Uterus (tissue), 4 donors: Measurements from ENCODE around the gene CDYL2. TPM values are rescaled to one million over a fixed set of nuclear protein-coding genes. Genes with fewer than 3 reads are reported as not detected.

Source experiments
- DNase-seq, 2 donors: peaks; one replicate each; pipeline ENCODE4 v3.0.0-alpha.2; 2019 to 2020
- H3K27ac ChIP-seq, 2 donors: fragments of 200-600 bp; sonication (generic); 1 replicate in 1 of 2; 2 replicates in 1 of 2; pipeline ENCODE4 v1.5.1; 2016 to 2018
- H3K27me3 ChIP-seq, 2 donors: fragments of 200-600 bp; sonication (generic); one replicate each; pipeline ENCODE4 v1.5.1; 2018 to 2019; ENCODE audit warnings: control low read depth in 1 of 2
- H3K36me3 ChIP-seq, 2 donors: fragments of 200-600 bp; sonication (generic); one replicate each; pipeline ENCODE4 v1.5.1; 2019; ENCODE audit warnings: control low read depth in 1 of 2
- H3K4me1 ChIP-seq, 2 donors: fragments of 200-600 bp; sonication (generic); one replicate each; pipeline ENCODE4 v1.5.1; 2018 to 2019; ENCODE audit warnings: control low read depth in 1 of 2
- H3K4me3 ChIP-seq, 2 donors: fragments of 200-600 bp; sonication (generic); 1 replicate in 1 of 2; 2 replicates in 1 of 2; pipeline ENCODE4 v1.5.1; 2018 to 2019; ENCODE audit warnings: mild to moderate bottlenecking in 1 of 2
- H3K9me3 ChIP-seq, 2 donors: fragments of 200-600 bp; sonication (generic); one replicate each; pipeline ENCODE4 v1.5.1; 2019; ENCODE audit warnings: control low read depth in 1 of 2
- CTCF ChIP-seq, 4 experiments: fragments of 200-600 bp in 2 of 4; fragments of 450-650 bp in 2 of 4; sonication (generic) in 2 of 4; IDR thresholded peaks; one replicate each; pipeline ENCODE4 v1.5.1; 2016 to 2019; ENCODE audit warnings: antibody characterized with exemption in 4 of 4, mild to moderate bottlenecking in 2 of 4, moderate library complexity in 1 of 4
- POLR2A ChIP-seq, 2 donors: fragments of 450-650 bp; IDR thresholded peaks; one replicate each; pipeline ENCODE4 v1.6.1; 2016; ENCODE audit warnings: antibody characterized with exemption in 2 of 2, mild to moderate bottlenecking in 1 of 2, moderate library complexity in 1 of 2
- intact Hi-C: fragments of 100-400 bp; cut with DNase I; formaldehyde crosslinking; loops from one replicate; pipeline ENCODE4 v1.15.1; 2023; ENCODE audit warnings: low total_unique reads
- total RNA-seq, 4 donors: library from RNA; depleted of rRNA in 3 of 4; stranded (reverse); fragments of >200 nt in 3 of 4; gene quantifications; one replicate each; pipeline versions ENCODE4 v1.1.0 to v1.2.4, GENCODE V29; 2014 to 2023
- donor health status: DM: yes; HTN: yes; CAD: no.

Gene CDYL2
- total RNA-seq, 4 donors from 2014 or later, result 2.3 to 9.1 (median 5.1) TPM

DNA sequence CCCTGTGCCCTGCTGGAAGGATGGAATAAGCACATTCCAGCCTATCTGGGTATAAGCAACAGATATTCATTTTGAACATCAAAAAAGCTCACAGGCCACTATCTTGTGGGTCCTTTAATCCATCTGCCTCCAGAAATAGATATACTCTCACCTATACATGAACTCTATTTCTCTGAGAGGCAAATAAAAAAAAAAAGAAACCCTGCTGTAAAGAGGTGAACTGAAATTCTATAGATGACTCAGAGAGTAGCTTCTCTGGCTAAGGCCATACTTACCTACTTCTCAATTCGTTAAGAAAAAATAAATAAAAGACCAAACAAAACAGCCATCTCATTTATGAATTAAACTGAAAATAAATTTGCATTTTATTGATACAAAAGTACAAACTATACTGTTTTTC is 177.3 kb downstream of the CDYL2 start:
- intact Hi-C loops, result no loop called here
- H3K9me3 ChIP-seq, result no peaks in the 10 kb centered on the region

DNA sequence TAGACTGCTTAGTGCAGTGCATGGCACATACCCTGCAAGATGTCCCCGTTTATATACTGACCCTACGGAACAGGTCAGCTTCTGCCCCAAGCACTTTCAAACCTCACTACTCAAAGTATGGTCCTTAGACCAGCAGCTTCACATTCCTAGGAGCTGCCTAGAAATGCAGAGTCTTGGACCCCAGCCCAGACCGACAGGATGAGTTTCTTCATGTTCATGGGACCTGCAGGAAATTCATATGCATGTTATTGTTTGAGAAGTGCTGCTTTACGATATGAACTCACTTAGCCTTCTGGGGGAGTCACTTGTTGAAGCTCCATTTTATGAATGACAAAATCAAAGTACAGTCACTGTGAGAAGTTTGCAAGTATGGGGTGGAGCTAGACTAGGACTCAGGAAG is 181.0 kb downstream of the CDYL2 start:
- H3K9me3 ChIP-seq, result no peaks in the 10 kb centered on the region
- no peak for DNase-seq
- no peaks in the 10 kb centered on the region for H3K4me1 ChIP-seq
- no peak overlapping the region for H3K4me3 ChIP-seq
- H3K27ac ChIP-seq, result no peak overlapping the region
- intact Hi-C loops, result no loop called here
- no peaks in the 10 kb centered on the region for H3K36me3 ChIP-seq
- TF ChIP-seq CTCF (IDR thresholded peaks at IDR 0.05) (no peak), POLR2A (IDR thresholded peaks at IDR 0.05) (no peak)
- no peaks in the 10 kb centered on the region for H3K27me3 ChIP-seq

More for the DNA sequence above, 177.3 kb downstream of the CDYL2 start:
- Histone ChIP-seq H3K4me1 (no peaks in the 10 kb centered on the region), H3K36me3 (no peaks in the 10 kb centered on the region), H3K27ac (no peak overlapping the region), H3K27me3 (no peaks in the 10 kb centered on the region), H3K4me3 (no peak overlapping the region)
- TF ChIP-seq CTCF (IDR thresholded peaks at IDR 0.05) (no peak), POLR2A (IDR thresholded peaks at IDR 0.05) (no peak)
- DNase-seq, result no peak

DNA sequence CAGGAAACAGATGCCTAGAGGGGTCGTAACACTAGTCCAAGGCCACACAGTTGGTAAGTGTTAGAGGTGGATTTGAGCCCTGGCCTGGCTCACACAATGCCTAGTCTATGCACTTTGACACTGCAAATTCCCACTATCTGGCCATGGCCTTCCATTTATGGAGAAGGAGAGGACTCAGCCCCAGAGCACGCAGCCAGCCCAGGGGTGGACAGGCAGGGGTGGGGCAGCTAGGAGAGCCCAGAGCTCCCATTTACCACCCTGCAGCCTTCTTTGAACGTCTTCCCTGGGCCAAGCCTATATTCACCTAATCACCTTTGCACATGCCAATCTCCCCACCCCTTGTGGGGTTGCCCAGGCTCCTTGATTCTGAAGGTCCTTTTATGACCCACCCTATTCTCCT is 182.4 kb downstream of the CDYL2 start:
- Histone ChIP-seq H3K4me3 (no peak overlapping the region), H3K27ac (no peak overlapping the region), H3K4me1 (no peaks in the 10 kb centered on the region), H3K27me3 (no peaks in the 10 kb centered on the region), H3K36me3 (no peaks in the 10 kb centered on the region), H3K9me3 (no peaks in the 10 kb centered on the region)
- TF ChIP-seq CTCF (IDR thresholded peaks at IDR 0.05) (no peak), POLR2A (IDR thresholded peaks at IDR 0.05) (no peak)
- intact Hi-C loops, result no loop called here
- DNase-seq, result no peak

DNA sequence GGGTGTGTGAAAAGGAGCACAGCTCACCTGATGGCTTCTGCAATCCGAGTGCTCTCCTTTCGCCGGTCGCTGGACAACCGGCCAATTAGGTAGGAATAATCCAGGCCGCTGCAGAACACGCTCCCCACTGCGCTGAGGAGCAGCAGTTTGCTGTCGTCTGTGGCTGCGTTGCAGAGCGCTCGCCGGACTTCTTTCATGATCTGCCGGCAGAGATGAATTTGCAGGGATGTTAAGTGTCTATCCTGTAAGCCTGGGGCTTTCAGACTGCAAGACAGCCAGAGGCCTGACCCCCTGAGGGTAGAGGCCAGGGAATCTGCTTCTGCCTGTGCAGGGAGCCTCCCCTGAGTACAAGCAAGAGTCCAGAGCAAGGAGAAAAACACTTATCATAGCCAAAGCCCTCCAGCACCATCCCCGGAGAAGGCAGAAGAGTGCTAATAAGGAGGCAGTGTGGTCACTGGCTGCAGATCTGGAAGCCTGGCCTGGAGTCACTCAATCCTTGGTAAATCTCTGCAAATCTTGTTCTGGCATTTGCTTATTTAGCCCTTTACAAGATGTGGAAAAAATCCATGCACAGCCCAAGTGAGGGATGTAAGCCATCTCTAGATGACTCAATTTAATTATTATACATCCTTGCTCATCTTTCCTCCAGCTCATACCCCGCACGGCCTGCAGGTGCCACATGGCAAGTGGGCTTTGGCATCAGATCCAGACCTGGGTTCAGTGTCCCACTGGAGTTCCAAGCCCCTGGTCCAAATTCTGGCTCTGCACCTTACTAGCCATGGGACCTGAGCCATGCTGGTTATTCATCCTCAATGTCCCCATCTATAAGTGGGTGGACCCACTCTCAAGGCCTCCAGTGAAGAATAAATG is 183.4 kb downstream of the CDYL2 start:
- DNase-seq, result no peak
- Histone ChIP-seq H3K27ac (no peak overlapping the region), H3K27me3 (no peaks in the 10 kb centered on the region), H3K4me1 (no peaks in the 10 kb centered on the region), H3K4me3 (no peak overlapping the region), H3K9me3 (no peaks in the 10 kb centered on the region), H3K36me3 (no peaks in the 10 kb centered on the region)
- intact Hi-C loops, result no loop called here
- TF ChIP-seq POLR2A (IDR thresholded peaks at IDR 0.05) (no peak), CTCF (IDR thresholded peaks at IDR 0.05) (no peak)

DNA sequence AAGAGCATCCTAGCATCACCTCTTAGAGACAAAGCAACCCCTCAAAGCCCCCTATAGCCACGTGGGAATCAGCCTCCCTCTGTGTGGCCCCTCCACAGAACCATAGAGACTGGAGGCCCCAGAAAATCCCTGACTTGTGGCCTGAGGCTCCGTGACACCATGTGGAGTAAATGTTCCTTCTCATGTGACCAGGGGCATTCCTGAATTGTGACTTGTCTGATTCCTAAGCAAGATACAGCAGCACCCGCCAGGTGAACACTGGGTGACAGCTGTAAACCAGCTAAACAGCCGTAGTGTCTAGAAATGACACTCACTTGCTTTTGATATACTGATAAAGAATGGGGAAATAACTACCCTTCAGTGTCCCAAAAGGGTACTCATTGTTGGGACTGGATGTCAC is 184.6 kb downstream of the CDYL2 start:
- TF ChIP-seq POLR2A (IDR thresholded peaks at IDR 0.05), result no peak
- no peak for TF ChIP-seq CTCF (IDR thresholded peaks at IDR 0.05)
- no peaks in the 10 kb centered on the region for H3K27me3 ChIP-seq
- H3K9me3 ChIP-seq, result no peaks in the 10 kb centered on the region
- no peak overlapping the region for H3K4me3 ChIP-seq
- no peak overlapping the region for H3K27ac ChIP-seq
- no peaks in the 10 kb centered on the region for H3K36me3 ChIP-seq
- no peaks in the 10 kb centered on the region for H3K4me1 ChIP-seq
- no peak for DNase-seq
- intact Hi-C loops, result no loop called here
